ENCODE results near the gene LIPC.

Gene LIPC

GRCh38 chr15:58608129-58608590 is 176.4 kb downstream of the LIPC start:
- no peak for TF ChIP-seq REST (IDR thresholded peaks at IDR 0.05; ENCODE audit: low read depth)
- TF ChIP-seq TCF12 (IDR thresholded peaks at IDR 0.05; ENCODE audit: low read depth): no peak
- TF ChIP-seq CEBPB (IDR thresholded peaks at IDR 0.05): no peak
- TF ChIP-seq, protein P1, sequence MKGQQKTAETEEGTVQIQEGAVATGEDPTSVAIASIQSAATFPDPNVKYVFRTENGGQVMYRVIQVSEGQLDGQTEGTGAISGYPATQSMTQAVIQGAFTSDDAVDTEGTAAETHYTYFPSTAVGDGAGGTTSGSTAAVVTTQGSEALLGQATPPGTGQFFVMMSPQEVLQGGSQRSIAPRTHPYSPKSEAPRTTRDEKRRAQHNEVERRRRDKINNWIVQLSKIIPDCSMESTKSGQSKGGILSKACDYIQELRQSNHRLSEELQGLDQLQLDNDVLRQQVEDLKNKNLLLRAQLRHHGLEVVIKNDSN (IDR thresholded peaks at IDR 0.05): no peak
- no peak for TF ChIP-seq NFIC (IDR thresholded peaks at IDR 0.05)
- TF ChIP-seq FOXM1 (IDR thresholded peaks at IDR 0.05; ENCODE audit: borderline replicate concordance, low read depth): no peak
- no peak for TF ChIP-seq YY1 (IDR thresholded peaks at IDR 0.05; ENCODE audit: low read depth)
- TF ChIP-seq ZBTB7A (IDR thresholded peaks at IDR 0.05; ENCODE audit: low read depth): no peak
- no peak for TF ChIP-seq CREB1 (IDR thresholded peaks at IDR 0.05; ENCODE audit: low read depth)
- TF ChIP-seq MAX (IDR thresholded peaks at IDR 0.05): no peak
- no peak for TF ChIP-seq RAD21 (IDR thresholded peaks at IDR 0.05; ENCODE audit: low read depth)
- TF ChIP-seq EP300 (IDR thresholded peaks at IDR 0.05; ENCODE audit: borderline replicate concordance): no peak
- TF ChIP-seq EGR1 (IDR thresholded peaks at IDR 0.05): no peak
- no peak for TF ChIP-seq TEAD4 (IDR thresholded peaks at IDR 0.05)
- no peak for TF ChIP-seq TAF1 (IDR thresholded peaks at IDR 0.05; ENCODE audit: low read depth)

- no peak for TF ChIP-seq RAD21 (IDR thresholded peaks at IDR 0.05; ENCODE audit: low read depth)
- no peak for TF ChIP-seq TAF1 (IDR thresholded peaks at IDR 0.05; ENCODE audit: low read depth)
- no peak for TF ChIP-seq MAX (IDR thresholded peaks at IDR 0.05)
- no peak for TF ChIP-seq TCF12 (IDR thresholded peaks at IDR 0.05; ENCODE audit: low read depth)
- TF ChIP-seq ZBTB7A (IDR thresholded peaks at IDR 0.05; ENCODE audit: low read depth): no peak
- TF ChIP-seq EP300 (IDR thresholded peaks at IDR 0.05; ENCODE audit: borderline replicate concordance): no peak
- TF ChIP-seq FOXM1 (IDR thresholded peaks at IDR 0.05; ENCODE audit: borderline replicate concordance, low read depth): no peak
- no peak for TF ChIP-seq REST (IDR thresholded peaks at IDR 0.05; ENCODE audit: low read depth)
- TF ChIP-seq EGR1 (IDR thresholded peaks at IDR 0.05): no peak
- TF ChIP-seq TEAD4 (IDR thresholded peaks at IDR 0.05): no peak
- TF ChIP-seq CEBPB (IDR thresholded peaks at IDR 0.05): no peak
- no peak for TF ChIP-seq CREB1 (IDR thresholded peaks at IDR 0.05; ENCODE audit: low read depth)
- TF ChIP-seq, protein P1 (IDR thresholded peaks at IDR 0.05): no peak
- TF ChIP-seq YY1 (IDR thresholded peaks at IDR 0.05; ENCODE audit: low read depth): no peak
- TF ChIP-seq NFIC (IDR thresholded peaks at IDR 0.05): no peak
Measured at GRCh38 chr15:58608711-58609110, 176.9 kb downstream of the LIPC start.

DNA sequence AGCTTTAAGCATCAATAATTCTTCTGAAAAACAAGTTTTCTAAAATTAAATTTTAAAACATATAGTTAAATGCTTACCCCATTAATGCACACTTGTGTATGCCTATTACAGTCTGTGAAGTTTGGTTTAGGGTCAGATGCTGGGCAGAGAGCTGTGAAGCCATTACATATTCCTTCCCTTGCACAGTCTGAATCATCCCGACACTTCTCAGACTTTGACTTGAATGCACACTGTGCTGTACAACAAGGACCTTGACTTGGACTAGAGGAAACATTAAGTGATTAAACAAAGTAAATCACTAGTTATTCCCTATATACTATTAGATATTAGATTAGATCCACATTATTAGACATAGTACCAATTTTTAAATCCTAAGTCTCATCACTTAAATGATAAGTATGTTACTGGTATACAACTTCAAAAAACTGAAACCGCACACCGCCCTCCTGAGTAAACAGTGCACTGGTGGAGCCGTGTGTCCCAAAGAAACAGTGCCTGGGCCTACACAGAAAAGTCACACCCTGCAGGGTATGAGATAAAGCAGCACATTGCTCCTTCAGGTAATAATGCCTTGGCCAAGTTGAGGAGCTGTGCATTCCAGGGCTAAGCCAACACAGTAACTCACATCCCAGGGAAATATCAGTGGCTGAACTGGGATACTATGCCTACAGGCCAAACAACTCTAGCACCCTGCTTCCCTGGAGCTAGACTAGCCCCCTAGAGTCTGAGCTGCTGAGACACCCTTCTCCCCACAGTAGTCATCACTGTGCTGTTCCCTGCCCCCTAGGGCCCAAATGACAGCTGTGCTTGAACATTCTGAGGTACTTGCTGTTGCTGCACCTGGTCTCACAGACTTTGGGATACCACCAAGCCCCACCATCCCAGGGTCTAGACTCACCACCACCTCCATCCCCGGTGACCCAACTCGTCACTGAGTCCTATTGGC is 180.2 kb downstream of the LIPC start:
- TF ChIP-seq CREB1 (IDR thresholded peaks at IDR 0.05; ENCODE audit: low read depth) (no peak), ZBTB7A (IDR thresholded peaks at IDR 0.05; ENCODE audit: low read depth) (no peak), CEBPB (IDR thresholded peaks at IDR 0.05) (no peak)

DNA sequence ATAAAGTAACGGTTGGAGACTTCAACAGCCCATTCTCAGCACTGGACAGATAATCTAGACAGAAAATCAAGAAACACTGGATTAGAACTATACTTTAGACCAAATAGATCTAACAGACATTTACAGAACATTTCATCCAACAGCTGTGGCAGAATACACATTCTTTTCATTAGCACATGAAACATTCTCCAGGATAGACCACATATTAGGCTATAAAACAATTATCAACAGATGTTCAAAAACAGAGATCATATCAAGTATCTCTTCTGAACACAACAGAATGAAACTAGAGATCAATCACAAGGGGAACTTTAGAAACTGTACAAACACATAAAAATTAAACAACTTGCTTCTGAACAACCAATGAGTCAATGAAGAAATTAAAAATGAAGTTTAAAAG is 184.4 kb downstream of the LIPC start:
- TF ChIP-seq TEAD4 (IDR thresholded peaks at IDR 0.05) (no peak), EP300 (IDR thresholded peaks at IDR 0.05; ENCODE audit: borderline replicate concordance) (no peak), CREB1 (IDR thresholded peaks at IDR 0.05; ENCODE audit: low read depth) (no peak), MAX (IDR thresholded peaks at IDR 0.05) (no peak), EGR1 (IDR thresholded peaks at IDR 0.05) (no peak), TAF1 (IDR thresholded peaks at IDR 0.05; ENCODE audit: low read depth) (no peak), REST (IDR thresholded peaks at IDR 0.05; ENCODE audit: low read depth) (no peak), FOXM1 (IDR thresholded peaks at IDR 0.05; ENCODE audit: borderline replicate concordance, low read depth) (no peak), YY1 (IDR thresholded peaks at IDR 0.05; ENCODE audit: low read depth) (no peak), CEBPB (IDR thresholded peaks at IDR 0.05) (no peak), NFIC (IDR thresholded peaks at IDR 0.05) (no peak), ZBTB7A (IDR thresholded peaks at IDR 0.05; ENCODE audit: low read depth) (no peak), RAD21 (IDR thresholded peaks at IDR 0.05; ENCODE audit: low read depth) (no peak), TCF12 (IDR thresholded peaks at IDR 0.05; ENCODE audit: low read depth) (no peak)
- TF ChIP-seq, protein P1 (IDR thresholded peaks at IDR 0.05): no peak
